ENCODE results near the gene C1QTNF2.

The C1QTNF2 gene

GRCh38 chr5:160385496-160385895 lies 15.1 kb upstream of the C1QTNF2 start:
- in situ Hi-C loops (cut with HindIII; ENCODE audit: low pct_unique_long_range_greater_than_20kb, low sequenced_read_pairs) = no loop called here
- DNase-seq (ENCODE audit: low read depth in 1 of 2, low spot score in 1 of 2) = no peak
- TF ChIP-seq JUND (IDR thresholded peaks at IDR 0.05; ENCODE audit: low read depth) = no peak

GRCh38 chr5:160384681-160385080 lies 14.3 kb upstream of the C1QTNF2 start:
- no peak for DNase-seq (ENCODE audit: low read depth in 1 of 2, low spot score in 1 of 2)
- TF ChIP-seq JUND (IDR thresholded peaks at IDR 0.05; ENCODE audit: low read depth) = no peak
- in situ Hi-C loops (cut with HindIII; ENCODE audit: low pct_unique_long_range_greater_than_20kb, low sequenced_read_pairs) = no loop called here

- no peak for DNase-seq (ENCODE audit: low read depth in 1 of 2, low spot score in 1 of 2)
These were observed 11.9 kb upstream of the C1QTNF2 start for GRCh38 chr5:160382346-160382745.

GRCh38 chr5:160380041-160380440 lies 9.6 kb upstream of the C1QTNF2 start:
- DNase-seq (ENCODE audit: low read depth in 1 of 2, low spot score in 1 of 2) = no peak
- TF ChIP-seq JUND (IDR thresholded peaks at IDR 0.05; ENCODE audit: low read depth) = no peak
- in situ Hi-C loops (cut with HindIII; ENCODE audit: low pct_unique_long_range_greater_than_20kb, low sequenced_read_pairs) = no loop called here

More at GRCh38 chr5:160382346-160382745, 11.9 kb upstream of the C1QTNF2 start:
- no peak for TF ChIP-seq JUND (IDR thresholded peaks at IDR 0.05; ENCODE audit: low read depth)
- in situ Hi-C loops (cut with HindIII; ENCODE audit: low pct_unique_long_range_greater_than_20kb, low sequenced_read_pairs) = no loop called here

- in situ Hi-C loops (cut with HindIII; ENCODE audit: low pct_unique_long_range_greater_than_20kb, low sequenced_read_pairs) = no loop called here
- no peak for DNase-seq (ENCODE audit: low read depth in 1 of 2, low spot score in 1 of 2)
- TF ChIP-seq JUND (IDR thresholded peaks at IDR 0.05; ENCODE audit: low read depth) = no peak
These were observed 9.1 kb upstream of the C1QTNF2 start for GRCh38 chr5:160379511-160379910.

- no peak for TF ChIP-seq JUND (IDR thresholded peaks at IDR 0.05; ENCODE audit: low read depth)
- no peak for DNase-seq (ENCODE audit: low read depth in 1 of 2, low spot score in 1 of 2)
- in situ Hi-C loops (cut with HindIII; ENCODE audit: low pct_unique_long_range_greater_than_20kb, low sequenced_read_pairs) = no loop called here
These were observed 7.9 kb upstream of the C1QTNF2 start for GRCh38 chr5:160378330-160378729.

GRCh38 chr5:160377651-160378050 lies 7.2 kb upstream of the C1QTNF2 start:
- DNase-seq (ENCODE audit: low read depth in 1 of 2, low spot score in 1 of 2) = no peak
- no peak for TF ChIP-seq JUND (IDR thresholded peaks at IDR 0.05; ENCODE audit: low read depth)
- in situ Hi-C loops (cut with HindIII; ENCODE audit: low pct_unique_long_range_greater_than_20kb, low sequenced_read_pairs) = no loop called here

- TF ChIP-seq JUND (IDR thresholded peaks at IDR 0.05; ENCODE audit: low read depth) = no peak
- in situ Hi-C loops (cut with HindIII; ENCODE audit: low pct_unique_long_range_greater_than_20kb, low sequenced_read_pairs) = no loop called here
- DNase-seq (ENCODE audit: low read depth in 1 of 2, low spot score in 1 of 2) = no peak
These were observed 6.0 kb upstream of the C1QTNF2 start for GRCh38 chr5:160376416-160376815.

- TF ChIP-seq JUND (IDR thresholded peaks at IDR 0.05; ENCODE audit: low read depth) = no peak
- DNase-seq (ENCODE audit: low read depth in 1 of 2, low spot score in 1 of 2) = no peak
- in situ Hi-C loops (cut with HindIII; ENCODE audit: low pct_unique_long_range_greater_than_20kb, low sequenced_read_pairs) = no loop called here
These were observed 5.3 kb upstream of the C1QTNF2 start for GRCh38 chr5:160375701-160376100.

GRCh38 chr5:160375166-160375565 lies 4.7 kb upstream of the C1QTNF2 start:
- no peak for DNase-seq (ENCODE audit: low read depth in 1 of 2, low spot score in 1 of 2)
- TF ChIP-seq JUND (IDR thresholded peaks at IDR 0.05; ENCODE audit: low read depth) = no peak
- in situ Hi-C loops (cut with HindIII; ENCODE audit: low pct_unique_long_range_greater_than_20kb, low sequenced_read_pairs) = no loop called here

- TF ChIP-seq JUND (IDR thresholded peaks at IDR 0.05; ENCODE audit: low read depth) = no peak
- no peak for DNase-seq (ENCODE audit: low read depth in 1 of 2, low spot score in 1 of 2)
- in situ Hi-C loops (cut with HindIII; ENCODE audit: low pct_unique_long_range_greater_than_20kb, low sequenced_read_pairs) = no loop called here
These were observed 868 bp upstream of the C1QTNF2 start for GRCh38 chr5:160371294-160371693.

- no peak for TF ChIP-seq JUND (IDR thresholded peaks at IDR 0.05; ENCODE audit: low read depth)
- in situ Hi-C loops (cut with HindIII; ENCODE audit: low pct_unique_long_range_greater_than_20kb, low sequenced_read_pairs) = no loop called here
- no peak for DNase-seq (ENCODE audit: low read depth in 1 of 2, low spot score in 1 of 2)
These were observed 248 bp upstream of the C1QTNF2 start for GRCh38 chr5:160370713-160371034.

GRCh38 chr5:160367885-160368284 lies 2.5 kb downstream of the C1QTNF2 start:
- no peak for TF ChIP-seq JUND (IDR thresholded peaks at IDR 0.05; ENCODE audit: low read depth)
- DNase-seq (ENCODE audit: low read depth in 1 of 2, low spot score in 1 of 2) = no peak
- in situ Hi-C loops (cut with HindIII; ENCODE audit: low pct_unique_long_range_greater_than_20kb, low sequenced_read_pairs) = no loop called here

- in situ Hi-C loops (cut with HindIII; ENCODE audit: low pct_unique_long_range_greater_than_20kb, low sequenced_read_pairs) = no loop called here
- no peak for DNase-seq (ENCODE audit: low read depth in 1 of 2, low spot score in 1 of 2)
These were observed 3.2 kb downstream of the C1QTNF2 start for GRCh38 chr5:160367261-160367660.

More at GRCh38 chr5:160367261-160367660, 3.2 kb downstream of the C1QTNF2 start:
- no peak for TF ChIP-seq JUND (IDR thresholded peaks at IDR 0.05; ENCODE audit: low read depth)

Data from T47D (cell line).